ENCODE data around the gene ROBO1.

The ROBO1 gene

GRCh38 chr3:79568938-79569337, 198.9 kb downstream of the ROBO1 start:
- no peak overlapping the region for H3K27ac ChIP-seq
- no peak for TF ChIP-seq CTCF (IDR thresholded peaks at IDR 0.05)
- no peak for TF ChIP-seq ZFX (IDR thresholded peaks at IDR 0.05; ENCODE audit: borderline replicate concordance)

GRCh38 chr3:79564192-79564591, 203.6 kb downstream of the ROBO1 start:
- TF ChIP-seq CTCF (IDR thresholded peaks at IDR 0.05) (no peak), ZFX (IDR thresholded peaks at IDR 0.05; ENCODE audit: borderline replicate concordance) (no peak)
- no peak overlapping the region for H3K27ac ChIP-seq

GRCh38 chr3:79560698-79561097, 207.1 kb downstream of the ROBO1 start:
- H3K27ac ChIP-seq: no peak overlapping the region

GRCh38 chr3:79558943-79559342, 208.9 kb downstream of the ROBO1 start:
- TF ChIP-seq CTCF (IDR thresholded peaks at IDR 0.05): no peak
- no peak for TF ChIP-seq ZFX (IDR thresholded peaks at IDR 0.05; ENCODE audit: borderline replicate concordance)
- no peak overlapping the region for H3K27ac ChIP-seq

More at GRCh38 chr3:79560698-79561097, 207.1 kb downstream of the ROBO1 start:
- TF ChIP-seq CTCF (IDR thresholded peaks at IDR 0.05): no peak
- no peak for TF ChIP-seq ZFX (IDR thresholded peaks at IDR 0.05; ENCODE audit: borderline replicate concordance)

GRCh38 chr3:79555655-79556054, 212.1 kb downstream of the ROBO1 start:
- no peak for TF ChIP-seq ZFX (IDR thresholded peaks at IDR 0.05; ENCODE audit: borderline replicate concordance)
- TF ChIP-seq CTCF (IDR thresholded peaks at IDR 0.05): no peak
- H3K27ac ChIP-seq: no peak overlapping the region

- TF ChIP-seq ZFX (IDR thresholded peaks at IDR 0.05; ENCODE audit: borderline replicate concordance) (no peak), CTCF (IDR thresholded peaks at IDR 0.05) (no peak)
- H3K27ac ChIP-seq: no peak overlapping the region
Measured at GRCh38 chr3:79551997-79552396, 215.8 kb downstream of the ROBO1 start.

- TF ChIP-seq ZFX (IDR thresholded peaks at IDR 0.05; ENCODE audit: borderline replicate concordance) (no peak), CTCF (IDR thresholded peaks at IDR 0.05) (no peak)
Measured at GRCh38 chr3:79551321-79551892, 216.4 kb downstream of the ROBO1 start.

More at GRCh38 chr3:79551321-79551892, 216.4 kb downstream of the ROBO1 start:
- H3K27ac ChIP-seq: no peak overlapping the region
